SK-N-DZ (cell line): Measurements from ENCODE around the gene TMTC2.

Experiments
- DNase-seq: peaks from one replicate; pipeline ENCODE4 v3.0.0-alpha.2; 2015; ENCODE audit warnings: low spot score

The TMTC2 gene

DNA sequence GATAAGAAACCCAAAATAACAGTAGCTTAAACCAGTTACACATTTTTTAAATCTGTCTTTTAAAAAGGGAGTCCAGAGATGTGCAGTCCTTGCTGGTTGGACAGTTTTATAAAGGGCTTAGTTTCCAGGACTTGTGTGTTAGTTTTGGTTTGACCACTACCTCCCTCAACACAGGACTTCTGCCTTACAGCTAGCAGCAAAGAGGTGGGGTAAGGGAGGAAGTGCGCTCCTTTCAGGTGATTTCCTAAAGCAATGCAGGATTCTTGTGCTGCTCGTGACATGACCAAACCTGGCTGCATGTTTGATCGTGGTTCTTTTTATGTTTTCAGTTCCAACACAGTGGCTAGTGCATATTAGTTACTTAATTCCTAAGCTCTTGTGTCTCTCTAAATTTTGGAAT lies 266.2 kb downstream of the TMTC2 start:
- DNase-seq = no peak

DNA sequence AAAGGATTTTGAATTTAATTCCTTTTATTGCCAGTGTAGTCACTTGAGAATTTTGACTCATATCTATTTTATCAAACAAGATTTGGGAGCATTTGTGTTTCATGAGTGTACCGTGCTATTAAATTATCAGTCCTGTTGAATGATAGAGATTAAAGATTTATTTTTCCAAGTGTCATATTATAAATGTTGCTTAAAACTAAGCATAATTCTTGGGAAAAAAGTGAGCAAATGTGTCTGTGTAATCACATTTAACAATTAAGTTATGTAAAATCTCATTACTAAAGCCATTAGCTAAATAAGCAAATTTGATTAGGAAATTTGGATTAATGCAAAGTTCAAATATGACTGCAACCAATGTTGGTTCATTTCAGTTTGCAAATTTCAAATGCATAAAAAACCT lies 266.7 kb downstream of the TMTC2 start:
- no peak for DNase-seq

DNA sequence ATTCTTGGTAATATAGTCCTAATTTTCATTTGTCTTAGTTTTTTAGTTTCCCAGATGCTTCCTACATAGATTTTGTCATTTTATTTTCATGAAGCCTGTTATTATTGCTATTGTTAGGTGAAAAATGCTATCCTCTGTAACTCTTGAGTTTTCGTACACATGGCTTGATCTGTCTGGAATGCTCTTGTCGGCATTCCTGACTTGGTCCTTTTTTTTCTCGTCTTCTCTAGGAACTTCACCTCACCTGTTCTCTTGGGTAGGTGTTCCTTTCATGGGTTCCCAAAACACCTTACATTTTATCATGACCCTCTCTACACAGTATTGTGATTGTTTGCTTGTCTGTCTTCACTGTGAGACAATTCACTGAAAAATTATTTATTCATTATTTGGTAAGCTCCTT lies 267.4 kb downstream of the TMTC2 start:
- no peak for DNase-seq

- no peak for DNase-seq
Measured at GRCh38 chr12:82954572-82954971, 267.9 kb downstream of the TMTC2 start.

- no peak for DNase-seq
Measured at GRCh38 chr12:82955043-82955442, 268.3 kb downstream of the TMTC2 start.

DNA sequence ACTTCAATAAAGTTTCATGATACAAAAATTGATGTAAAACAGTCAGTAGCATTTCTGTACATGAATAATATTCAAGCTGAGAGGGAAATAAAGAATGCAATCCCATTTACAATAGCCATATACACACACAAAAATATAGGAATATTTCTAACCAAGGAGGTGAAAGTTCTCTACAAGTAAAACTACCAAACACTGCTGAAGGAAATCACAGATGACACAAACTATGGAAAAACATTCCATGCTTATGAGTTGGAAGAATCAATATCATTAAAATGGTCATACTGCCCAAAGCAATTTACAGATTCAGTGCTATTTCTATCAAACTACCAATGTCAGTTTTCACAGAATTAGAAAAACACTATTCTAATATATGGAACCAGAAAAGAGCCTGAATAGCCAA lies 272.3 kb downstream of the TMTC2 start:
- no peak for DNase-seq

DNA sequence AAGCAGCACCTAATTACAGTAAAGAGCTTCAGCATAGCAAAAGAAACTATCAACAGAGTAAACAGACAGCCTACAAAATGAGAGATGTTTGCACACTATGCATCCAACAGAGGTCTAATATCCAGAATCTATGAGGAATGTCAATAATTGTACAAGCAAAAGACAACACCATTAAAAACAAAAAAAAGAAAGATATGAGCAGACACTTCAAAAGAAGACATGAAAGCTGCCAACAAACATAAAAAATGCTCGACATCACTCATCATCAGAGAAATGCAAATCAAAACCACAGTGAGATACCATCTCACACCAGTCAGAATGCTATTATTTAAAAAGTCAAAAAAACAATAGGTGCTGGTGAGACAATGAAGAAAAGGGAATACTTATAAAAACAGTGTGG lies 273.1 kb downstream of the TMTC2 start:
- DNase-seq = no peak

GRCh38 chr12:82961835-82962234 lies 275.1 kb downstream of the TMTC2 start:
- no peak for DNase-seq

GRCh38 chr12:82963956-82964355 lies 277.2 kb downstream of the TMTC2 start:
- DNase-seq = peak; percentile 40

GRCh38 chr12:82964446-82964845 lies 277.7 kb downstream of the TMTC2 start:
- no peak for DNase-seq

DNA sequence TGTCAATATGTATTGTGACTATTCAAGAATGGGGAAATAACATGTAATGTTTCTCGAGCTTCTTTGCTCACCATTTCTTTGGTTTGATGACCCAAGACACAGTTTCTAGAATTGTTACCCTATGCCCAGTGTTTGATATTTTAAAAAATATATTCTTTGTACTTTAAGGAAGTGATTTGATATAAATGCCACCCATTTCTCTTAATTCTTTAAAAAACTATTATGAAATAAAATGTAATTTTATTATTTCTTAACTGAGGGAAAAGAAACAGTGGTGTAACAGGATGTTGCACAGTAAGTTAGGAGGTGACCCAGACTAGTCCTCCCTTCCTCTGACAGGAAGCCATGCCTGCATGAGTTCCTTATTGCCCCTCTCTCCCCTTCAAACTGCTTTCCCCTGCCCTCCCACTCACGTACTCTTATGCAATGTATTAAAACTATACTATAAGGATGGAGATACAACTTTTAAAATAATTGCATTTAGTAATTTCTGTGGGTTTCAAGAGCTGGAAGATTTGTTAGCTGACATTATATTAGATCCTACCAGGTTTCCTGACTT lies 279.4 kb downstream of the TMTC2 start:
- DNase-seq = no peak

DNA sequence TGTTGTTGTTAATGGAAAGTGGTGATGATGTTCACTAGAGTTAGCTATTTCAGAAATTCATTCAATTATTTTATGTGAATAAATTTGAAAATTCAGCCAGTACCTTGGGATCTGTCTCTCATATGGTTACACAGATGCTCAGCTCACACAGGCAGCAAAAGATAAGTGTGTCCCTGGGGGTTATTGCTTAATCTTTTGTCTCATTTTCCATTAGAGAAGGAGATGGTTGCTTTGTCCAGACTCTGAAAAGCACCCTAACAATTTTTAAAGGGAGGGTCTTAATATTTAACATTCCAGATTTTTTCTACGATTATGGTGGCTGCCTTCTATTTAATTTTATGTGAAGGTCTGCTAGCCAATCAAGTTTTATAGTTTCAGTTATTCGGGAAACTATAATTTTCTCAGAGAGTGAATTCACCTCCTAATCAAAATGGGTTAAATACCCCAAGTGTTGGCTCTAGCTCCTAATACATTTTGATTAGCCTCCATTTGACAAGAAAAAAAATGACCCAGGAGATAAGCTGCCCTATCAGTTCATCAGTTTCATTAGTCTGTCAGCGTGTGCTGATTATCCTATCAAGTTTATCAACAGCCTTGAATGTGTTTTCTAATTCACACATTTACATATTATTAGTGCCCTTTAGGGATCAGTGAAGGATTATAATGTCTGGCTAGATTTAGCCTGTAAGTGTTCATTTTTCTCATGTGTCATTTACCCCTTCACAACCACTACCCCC lies 282.1 kb downstream of the TMTC2 start:
- DNase-seq = peak; percentile 40

DNA sequence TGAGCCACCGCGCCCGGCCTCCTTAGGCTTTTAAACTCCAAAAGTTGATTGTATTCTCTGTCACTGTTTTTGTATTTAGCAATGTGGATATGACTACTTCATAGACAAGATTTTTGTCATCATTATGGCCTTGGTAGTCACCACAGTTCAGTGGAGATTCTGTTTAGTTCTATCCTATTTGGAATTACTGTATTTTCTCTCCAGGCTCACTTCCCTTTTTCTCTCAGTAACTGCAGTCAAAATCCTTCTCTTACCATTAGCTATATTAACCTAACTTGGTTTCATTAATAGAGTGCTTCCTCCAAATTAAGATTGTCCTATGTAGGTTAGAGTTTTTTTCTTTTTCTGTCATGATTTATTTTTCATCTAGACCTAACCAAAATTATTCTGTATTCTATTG lies 283.9 kb downstream of the TMTC2 start:
- DNase-seq = no peak

DNA sequence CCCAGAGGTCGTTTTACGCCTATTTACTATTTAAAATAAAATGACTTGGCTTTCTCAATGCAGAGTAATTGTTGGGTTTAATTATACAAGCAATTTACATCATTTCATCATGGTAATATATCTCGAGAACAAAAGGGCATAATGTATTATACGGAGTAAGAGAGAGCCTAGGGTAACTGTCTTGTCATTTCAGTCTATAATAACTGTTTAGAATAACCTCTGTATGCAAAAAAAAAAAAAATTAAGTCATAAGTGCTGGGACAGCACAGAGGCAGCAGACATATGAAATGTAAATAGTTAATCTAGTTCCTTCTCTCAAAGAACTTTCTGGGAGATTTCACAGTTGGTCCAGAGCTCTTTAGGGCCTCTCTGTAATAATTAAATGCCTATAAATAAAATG lies 284.9 kb downstream of the TMTC2 start:
- no peak for DNase-seq

- no peak for DNase-seq
Measured at GRCh38 chr12:82972624-82973023, 285.9 kb downstream of the TMTC2 start.

- DNase-seq = no peak
Measured at GRCh38 chr12:82973592-82973991, 286.9 kb downstream of the TMTC2 start.

GRCh38 chr12:82981150-82981549 lies 294.4 kb downstream of the TMTC2 start:
- no peak for DNase-seq

DNA sequence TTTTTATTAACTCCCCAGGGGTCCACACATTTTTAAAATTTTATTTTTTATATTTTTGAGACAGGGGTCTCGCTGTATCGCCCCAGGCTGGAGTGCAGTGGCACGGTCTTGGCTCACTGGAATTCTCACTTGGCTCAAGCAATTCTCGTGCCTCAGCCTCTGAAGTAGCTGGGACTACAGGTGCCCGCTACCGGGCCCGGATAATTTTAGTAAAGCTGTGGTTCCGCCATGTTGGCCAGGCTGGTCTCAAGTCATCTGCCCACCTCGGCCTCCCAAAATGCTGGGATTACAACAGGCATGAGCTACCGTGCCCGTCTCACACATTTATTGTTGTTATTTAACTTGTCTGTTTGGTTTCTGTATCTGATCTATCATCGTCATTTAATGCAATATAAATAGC lies 307.4 kb downstream of the TMTC2 start:
- DNase-seq = no peak

GRCh38 chr12:82996168-82996812 lies 309.6 kb downstream of the TMTC2 start:
- no peak for DNase-seq

GRCh38 chr12:82998509-82998908 lies 311.8 kb downstream of the TMTC2 start:
- no peak for DNase-seq

DNA sequence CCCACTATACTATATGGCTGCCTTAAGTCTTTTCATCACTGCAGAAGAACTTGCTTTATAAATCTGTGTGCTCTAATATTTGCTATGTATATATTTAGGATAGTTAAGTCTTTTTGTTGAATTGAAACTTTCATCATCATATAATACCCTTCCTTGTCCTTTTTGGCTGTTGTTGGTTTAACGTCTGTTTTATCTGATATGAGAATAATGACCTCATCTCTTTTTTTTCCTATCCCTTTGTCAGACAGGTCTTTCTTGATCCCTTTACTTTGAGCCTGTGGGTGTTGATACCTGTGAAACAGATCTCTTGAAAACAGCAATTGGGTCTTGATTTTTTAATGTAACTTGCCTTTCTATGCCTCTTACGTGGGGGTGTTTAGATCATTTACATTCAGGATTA lies 316.3 kb downstream of the TMTC2 start:
- no peak for DNase-seq

GRCh38 chr12:83005534-83006197 lies 319.0 kb downstream of the TMTC2 start:
- no peak for DNase-seq

- no peak for DNase-seq
Measured at GRCh38 chr12:83008703-83009102, 322.0 kb downstream of the TMTC2 start.
